PC-3 (cell line): ENCODE data around the gene PRR16. TPM values are rescaled to one million over a fixed set of nuclear protein-coding genes. Genes with fewer than 3 reads are reported as not detected.

ENCODE experiments used
- ATAC-seq: fragments of 200-7000 bp; cut with Tn5 transposase; 2 replicates; pipeline ENCODE4 v1.9.1; 2020; ENCODE audit warnings: mild to moderate bottlenecking, moderate library complexity
- BruUV-seq: library from RNA; stranded (reverse); fragments of 400-500 nt; replicated peaks from 2 replicates; lab custom pipeline; 2021; lab: Mats Ljungman, UMichigan
- CTCF ChIA-PET: fragments of 300-600 bp; sonication (Branson Sonifier 250); formaldehyde crosslinking; loops from one replicate; lab custom pipeline; 2022; ENCODE audit warnings: antibody characterized with exemption; lab: Charles Lee
- POLR2A ChIA-PET: fragments of 300-600 bp; sonication (Branson Sonifier 250); formaldehyde crosslinking; loops from one replicate; lab custom pipeline; 2022; ENCODE audit warnings: antibody characterized with exemption; ENCODE audit not compliant: unreplicated experiment; lab: Charles Lee
- DNase-seq: peaks from one replicate; pipeline ENCODE4 v3.0.0-alpha.2; 2015
- H2AFZ ChIP-seq: fragments of 300-600 bp; sonication (generic); 2 replicates; pipeline ENCODE4 v1.6.0; 2016; ENCODE audit warnings: antibody characterized with exemption, low read length
- H3F3A ChIP-seq: fragments of 300-600 bp; sonication (generic); one replicate; pipeline ENCODE4 v1.6.0; 2017; ENCODE audit warnings: antibody characterized with exemption, low read length, control low read depth, mild to moderate bottlenecking; ENCODE audit not compliant: unreplicated experiment
- H3K27ac ChIP-seq: fragments of 300-600 bp; sonication (generic); 2 replicates; pipeline ENCODE4 v1.5.1; 2016; ENCODE audit warnings: mild to moderate bottlenecking, low read length
- H3K27me3 ChIP-seq: fragments of 300-600 bp; sonication (generic); 2 replicates; pipeline ENCODE4 v1.6.1; 2016; ENCODE audit warnings: low read length, mixed read lengths
- H3K36me3 ChIP-seq: fragments of 300-600 bp; sonication (generic); 2 replicates; pipeline ENCODE4 v1.6.1; 2016; ENCODE audit warnings: low read depth, mixed run types, low read length, mixed read lengths
- H3K4me1 ChIP-seq: fragments of 300-600 bp; sonication (generic); 2 replicates; pipeline ENCODE4 v1.5.1; 2016; ENCODE audit warnings: low read length; ENCODE audit not compliant: insufficient read depth
- H3K4me2 ChIP-seq: fragments of 300-600 bp; sonication (generic); 2 replicates; pipeline ENCODE4 v1.6.0; 2016; ENCODE audit warnings: low read length
- H3K4me3 ChIP-seq: fragments of 300-600 bp; sonication (generic); 2 replicates; pipeline ENCODE4 v1.5.1; 2016; ENCODE audit warnings: mild to moderate bottlenecking, low read length, mixed read lengths
- H3K79me2 ChIP-seq: fragments of 300-600 bp; sonication (generic); 2 replicates; pipeline ENCODE4 v1.6.1; 2017; ENCODE audit warnings: low read length, mixed read lengths
- H3K9ac ChIP-seq: fragments of 300-600 bp; sonication (generic); 2 replicates; pipeline ENCODE4 v1.6.0; 2016; ENCODE audit warnings: mild to moderate bottlenecking, low read length
- H3K9me2 ChIP-seq: fragments of 300-600 bp; sonication (generic); replicated peaks from 2 replicates; pipeline ENCODE4 v1.6.1; 2016; ENCODE audit warnings: mixed run types, low read length, mixed read lengths
- H3K9me3 ChIP-seq: fragments of 300-600 bp; sonication (generic); 2 replicates; pipeline ENCODE4 v1.6.1; 2016; ENCODE audit warnings: low read length, mixed read lengths
- H4K20me1 ChIP-seq: fragments of 300-600 bp; sonication (generic); 2 replicates; pipeline ENCODE4 v1.6.1; 2016; ENCODE audit warnings: low read length, mixed read lengths
- EZH2 ChIP-seq: fragments of 300-600 bp; sonication (generic); IDR thresholded peaks from one replicate; pipeline ENCODE4 v1.6.1; 2017; ENCODE audit warnings: antibody characterized with exemption, mild to moderate bottlenecking, low read length; ENCODE audit not compliant: unreplicated experiment
- EZH2phosphoT487 ChIP-seq: fragments of 300-600 bp; sonication (generic); IDR thresholded peaks from 2 replicates; pipeline ENCODE4 v1.6.1; 2018; ENCODE audit warnings: mild to moderate bottlenecking, antibody characterized with exemption, low read length, borderline replicate concordance
- intact Hi-C: fragments of 100-400 bp; cut with micrococcal nuclease; formaldehyde crosslinking; loops from 2 replicates; pipeline ENCODE4 v1.9.0; 2023
- total RNA-seq: library from RNA; depleted of rRNA; stranded (reverse); fragments of >200 nt; gene quantifications from 2 replicates; pipeline ENCODE4 v1.2.3, GENCODE V29; 2014
- TF ChIP-seq, protein P1 (sequence below): fragments of 300-600 bp; sonication (generic); conservative IDR thresholded peaks from 2 replicates; pipeline ENCODE4 v1.5.1; 2017; ENCODE audit warnings: antibody characterized with exemption, low read depth, mild to moderate bottlenecking, low read length

PRR16 gene
- total RNA-seq, 1 experiment from 2014 or later = 3.6 TPM

DNA sequence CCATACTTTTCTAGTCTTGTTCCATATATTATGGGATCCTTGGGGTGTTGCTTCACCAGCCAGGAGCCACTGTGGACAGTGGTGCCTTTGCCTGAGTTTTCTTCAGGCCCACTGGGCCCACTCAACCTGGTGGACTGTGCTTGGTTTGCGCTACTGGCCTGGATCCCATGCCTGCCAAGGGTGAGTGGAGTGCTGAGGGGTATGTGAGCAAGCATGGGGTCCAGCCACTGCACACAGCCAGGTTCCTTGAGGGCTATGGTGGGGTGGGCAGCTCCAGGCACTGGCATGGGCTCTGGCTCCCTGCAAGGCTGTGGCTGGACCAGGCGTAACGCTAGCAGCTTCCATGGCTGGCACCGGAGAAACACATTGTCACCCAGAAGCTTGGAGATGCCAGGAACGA is 13.2 kb upstream of the PRR16 start:
- H3K9me3 ChIP-seq = no peaks in the 10 kb centered on the region
- ATAC-seq (no peak), DNase-seq (no peak)
- peaks cover 7% of the 10 kb centered on the region for H3K4me1 ChIP-seq
- no peaks in the 10 kb centered on the region for H3K9me2 ChIP-seq
- no peaks in the 10 kb centered on the region for H4K20me1 ChIP-seq
- TF ChIP-seq EZH2 (no peak), EZH2phosphoT487 (no peak)
- TF ChIP-seq, protein P1, sequence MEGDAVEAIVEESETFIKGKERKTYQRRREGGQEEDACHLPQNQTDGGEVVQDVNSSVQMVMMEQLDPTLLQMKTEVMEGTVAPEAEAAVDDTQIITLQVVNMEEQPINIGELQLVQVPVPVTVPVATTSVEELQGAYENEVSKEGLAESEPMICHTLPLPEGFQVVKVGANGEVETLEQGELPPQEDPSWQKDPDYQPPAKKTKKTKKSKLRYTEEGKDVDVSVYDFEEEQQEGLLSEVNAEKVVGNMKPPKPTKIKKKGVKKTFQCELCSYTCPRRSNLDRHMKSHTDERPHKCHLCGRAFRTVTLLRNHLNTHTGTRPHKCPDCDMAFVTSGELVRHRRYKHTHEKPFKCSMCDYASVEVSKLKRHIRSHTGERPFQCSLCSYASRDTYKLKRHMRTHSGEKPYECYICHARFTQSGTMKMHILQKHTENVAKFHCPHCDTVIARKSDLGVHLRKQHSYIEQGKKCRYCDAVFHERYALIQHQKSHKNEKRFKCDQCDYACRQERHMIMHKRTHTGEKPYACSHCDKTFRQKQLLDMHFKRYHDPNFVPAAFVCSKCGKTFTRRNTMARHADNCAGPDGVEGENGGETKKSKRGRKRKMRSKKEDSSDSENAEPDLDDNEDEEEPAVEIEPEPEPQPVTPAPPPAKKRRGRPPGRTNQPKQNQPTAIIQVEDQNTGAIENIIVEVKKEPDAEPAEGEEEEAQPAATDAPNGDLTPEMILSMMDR = no peak
- no peaks in the 10 kb centered on the region for H3K27me3 ChIP-seq
- no peak overlapping the region for H3K9ac ChIP-seq
- H3K4me3 ChIP-seq = no peak overlapping the region
- H3F3A ChIP-seq = no peaks in the 10 kb centered on the region
- H3K4me2 ChIP-seq = no peak overlapping the region
- BruUV-seq = no TSS peak
- ChIA-PET POLR2A (no interaction called here), CTCF (no interaction called here)
- H3K36me3 ChIP-seq = no peaks in the 10 kb centered on the region
- intact Hi-C loops = loop anchor here (10.0 kb wide), 1 partner anchor 156 kb away; no protein-coding TSS in a partner anchor
- no peaks in the 10 kb centered on the region for H3K79me2 ChIP-seq
- H3K27ac ChIP-seq = no peak overlapping the region
- H2AFZ ChIP-seq = no peak overlapping the region

DNA sequence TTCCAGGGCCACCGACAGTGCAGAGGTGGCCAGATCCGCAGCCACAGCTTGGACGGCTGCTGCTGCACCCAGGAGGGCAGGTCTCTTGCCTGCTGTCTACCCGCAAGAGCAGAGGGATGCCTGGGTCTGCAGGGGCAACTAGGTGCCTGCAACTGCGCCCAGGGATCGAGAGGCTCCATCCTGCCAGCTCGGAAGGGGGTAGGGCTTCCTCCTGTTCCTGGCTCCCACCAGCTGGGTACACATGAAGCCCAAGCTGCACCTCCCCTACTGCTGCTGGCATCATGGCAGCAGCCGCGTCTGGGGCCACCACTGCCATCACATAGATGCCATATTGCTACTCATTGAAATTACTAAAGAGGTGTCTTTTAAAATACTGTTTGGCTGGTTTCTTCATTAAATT is 12.7 kb upstream of the PRR16 start:
- Histone ChIP-seq H3K9ac (no peak overlapping the region), H2AFZ (no peak overlapping the region), H3K4me3 (no peak overlapping the region), H3K36me3 (no peaks in the 10 kb centered on the region), H3K27me3 (no peaks in the 10 kb centered on the region), H3K79me2 (no peaks in the 10 kb centered on the region), H4K20me1 (no peaks in the 10 kb centered on the region), H3K4me2 (no peak overlapping the region), H3K27ac (no peak overlapping the region), H3K9me3 (no peaks in the 10 kb centered on the region), H3F3A (no peaks in the 10 kb centered on the region), H3K9me2 (no peaks in the 10 kb centered on the region), H3K4me1 (peaks cover 2% of the 10 kb centered on the region)
- intact Hi-C loops = loop anchor here (10.0 kb wide), 1 partner anchor 157 kb away; no protein-coding TSS in a partner anchor
- BruUV-seq = no TSS peak
- ATAC-seq (no peak), DNase-seq (no peak)
- POLR2A ChIA-PET = no interaction called here
- CTCF ChIA-PET = no interaction called here
- TF ChIP-seq EZH2phosphoT487 (no peak), EZH2 (no peak)
- TF ChIP-seq, protein P1 = no peak

DNA sequence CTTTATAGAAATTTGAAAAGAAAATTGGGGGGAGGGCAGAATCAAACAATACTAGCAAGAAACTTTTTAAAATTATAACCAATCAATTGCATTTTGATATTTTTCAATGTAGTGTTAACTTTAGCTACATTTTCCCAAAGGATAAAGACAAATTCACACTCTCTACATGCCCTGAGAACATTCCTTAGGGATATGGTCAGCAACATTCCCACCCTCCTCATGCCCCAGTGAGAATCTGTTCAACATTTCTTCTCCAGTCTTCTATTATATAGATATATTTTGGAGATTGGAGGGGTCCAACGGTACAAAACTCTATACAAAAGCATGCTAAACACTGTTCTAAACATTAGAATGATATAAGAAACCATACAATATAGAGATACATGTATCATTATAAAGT is 11.6 kb upstream of the PRR16 start:
- no peaks in the 10 kb centered on the region for H3K9me2 ChIP-seq
- ATAC-seq (no peak), DNase-seq (no peak)
- H3K4me3 ChIP-seq = no peak overlapping the region
- TF ChIP-seq EZH2phosphoT487 = no peak
- TF ChIP-seq, protein P1 = no peak
- no peak for TF ChIP-seq EZH2
- no peak overlapping the region for H2AFZ ChIP-seq
- ChIA-PET CTCF (no interaction called here), POLR2A (no interaction called here)
- no TSS peak for BruUV-seq
- no peaks in the 10 kb centered on the region for H4K20me1 ChIP-seq
- H3K9ac ChIP-seq = no peak overlapping the region
- no peaks in the 10 kb centered on the region for H3K4me1 ChIP-seq
- no peaks in the 10 kb centered on the region for H3K79me2 ChIP-seq
- intact Hi-C loops = loop anchor here (10.0 kb wide), 1 partner anchor 158 kb away; no protein-coding TSS in a partner anchor
- H3F3A ChIP-seq = no peaks in the 10 kb centered on the region
- H3K27me3 ChIP-seq = no peaks in the 10 kb centered on the region
- H3K9me3 ChIP-seq = no peaks in the 10 kb centered on the region
- no peak overlapping the region for H3K4me2 ChIP-seq
- no peak overlapping the region for H3K27ac ChIP-seq
- no peaks in the 10 kb centered on the region for H3K36me3 ChIP-seq
